Activated CD8-positive, alpha-beta memory T cell treated with anti-CD3 and anti-CD28 coated beads for 48 hours (primary cell): ENCODE results near the gene RGS6.

ENCODE experiments used
- DNase-seq, 3 experiments: peaks; one replicate each; pipeline ENCODE4 v3.0.0-alpha.2; 2020; ENCODE audit warnings: low read depth in 2 of 3, low spot score in 2 of 3

RGS6 gene

DNA sequence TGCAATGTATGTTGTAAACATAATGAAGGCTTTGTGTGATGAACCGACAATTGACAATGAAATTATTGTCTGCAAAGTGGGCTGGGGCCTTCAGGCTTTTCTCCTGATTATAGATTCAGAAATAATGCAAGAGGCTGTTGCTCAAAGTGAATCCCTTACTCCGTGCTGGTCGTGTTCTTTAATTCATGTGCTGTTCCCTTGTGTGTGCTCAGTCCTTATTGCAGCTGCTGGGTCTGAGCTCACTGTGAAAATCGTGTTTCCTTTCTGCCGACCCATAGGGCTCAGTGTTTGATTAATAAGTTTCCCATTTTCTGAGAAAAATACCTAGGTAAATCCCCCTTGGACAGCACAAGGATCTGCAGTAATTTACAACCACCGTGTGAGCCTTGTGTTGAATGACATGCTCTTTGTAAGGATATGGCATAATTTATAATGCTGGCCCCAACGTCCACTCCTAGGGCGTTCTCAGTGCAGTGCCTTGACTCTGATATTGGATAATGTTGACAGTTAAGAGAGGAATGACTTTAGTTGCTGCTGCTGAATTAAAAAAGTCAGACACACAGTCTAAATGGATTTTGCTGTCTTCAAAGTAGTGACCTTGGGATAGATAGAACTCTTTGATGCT lies 81.6 kb downstream of the RGS6 start:
- no peak for DNase-seq

DNA sequence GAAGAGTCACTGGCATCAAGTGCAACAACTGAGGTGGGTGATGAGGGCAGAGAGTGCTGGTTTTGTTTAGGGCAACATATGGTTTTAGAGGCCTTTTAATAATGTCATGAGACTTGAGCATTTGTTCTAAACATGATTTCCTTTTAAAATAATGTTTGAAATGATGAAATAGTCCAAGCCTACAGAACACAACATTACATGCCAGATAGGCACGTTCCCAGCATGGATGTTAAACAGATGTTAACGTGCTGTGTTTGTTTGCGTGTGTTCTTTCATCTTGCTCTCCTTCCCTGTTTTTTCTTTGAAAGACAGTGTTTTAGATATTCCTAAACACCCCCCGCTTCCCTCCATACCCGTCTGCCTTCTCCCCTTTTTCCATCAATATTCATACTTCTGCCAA lies 82.3 kb downstream of the RGS6 start:
- DNase-seq, result no peak

DNA sequence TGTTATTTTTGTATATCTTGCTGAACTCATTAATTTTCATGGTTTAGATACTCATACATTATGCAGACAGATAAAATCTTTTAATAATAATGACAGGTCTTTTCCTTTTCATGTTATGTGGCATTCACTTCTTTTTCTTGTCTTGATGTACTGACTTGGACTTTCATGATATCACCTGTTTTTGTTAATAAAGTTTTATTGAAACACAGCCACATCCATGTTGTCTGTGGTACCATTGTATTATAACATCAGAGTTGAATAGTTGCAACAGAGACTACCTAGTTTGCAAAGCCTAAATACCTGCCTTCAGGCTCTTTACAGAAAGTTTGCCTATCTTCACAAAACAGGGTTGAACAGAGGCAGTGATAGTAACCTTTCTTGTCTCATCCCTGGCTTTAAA lies 85.1 kb downstream of the RGS6 start:
- DNase-seq, result no peak

DNA sequence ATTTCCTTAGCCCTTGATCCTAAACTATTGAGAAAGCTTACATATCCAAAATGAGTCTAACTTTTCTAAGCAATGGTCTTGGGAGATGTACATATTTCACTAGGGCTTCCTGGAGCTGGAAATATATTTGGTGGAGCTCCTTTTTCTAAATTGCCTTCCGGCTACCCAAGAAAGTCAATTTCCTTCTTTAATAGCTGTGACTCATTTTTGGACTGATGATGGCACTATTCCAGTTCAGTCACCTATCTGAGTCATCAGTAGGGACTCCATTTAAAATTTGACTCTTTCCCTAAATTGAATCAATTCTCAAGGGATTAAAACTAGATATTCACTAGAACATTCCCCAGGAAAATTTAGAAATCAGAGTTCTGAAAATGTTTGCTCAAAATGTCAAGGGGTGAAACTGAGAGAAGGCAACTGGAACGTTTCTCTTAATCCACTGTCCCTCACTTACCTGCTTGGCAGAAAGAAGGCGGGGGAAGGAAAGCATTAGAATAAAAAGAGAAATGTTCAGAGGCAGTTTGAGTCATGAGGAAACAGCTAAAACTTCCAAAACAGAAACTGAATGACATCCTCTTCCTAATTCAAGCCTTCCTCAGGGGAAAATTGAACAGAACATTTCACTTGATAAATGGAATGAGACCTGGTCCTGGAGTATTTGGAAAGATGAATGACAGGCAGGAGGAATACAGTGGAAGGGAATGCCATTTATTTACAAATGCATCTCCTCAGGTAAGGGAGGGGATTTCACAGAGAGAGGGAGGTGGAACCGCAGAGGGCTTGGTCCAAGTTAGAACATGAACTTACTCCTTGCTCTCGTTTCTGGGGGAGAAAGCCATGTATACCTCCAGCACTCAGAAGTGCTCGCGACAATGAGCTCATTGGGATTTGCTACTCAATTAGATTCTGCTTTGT lies 91.2 kb downstream of the RGS6 start:
- DNase-seq, result no peak

DNA sequence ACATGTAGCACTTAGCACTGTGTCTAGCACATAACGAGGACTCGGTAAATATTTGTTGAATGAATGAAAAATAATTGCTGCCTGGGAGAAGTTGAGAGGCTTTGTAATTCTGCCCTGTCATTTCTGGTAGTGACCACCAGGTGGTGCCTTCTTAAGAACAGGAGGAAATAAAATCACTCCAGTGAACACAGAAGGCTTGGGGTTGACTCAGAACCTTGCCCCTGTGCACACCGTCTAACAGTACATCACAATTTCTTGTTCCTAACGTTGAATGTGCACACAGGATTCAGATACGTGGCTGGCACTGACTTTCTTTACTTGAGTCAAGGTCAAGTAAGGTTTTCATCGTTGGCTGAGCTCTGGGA lies 91.8 kb downstream of the RGS6 start:
- DNase-seq, result peak in 1 of 3 experiments; percentile 8

DNA sequence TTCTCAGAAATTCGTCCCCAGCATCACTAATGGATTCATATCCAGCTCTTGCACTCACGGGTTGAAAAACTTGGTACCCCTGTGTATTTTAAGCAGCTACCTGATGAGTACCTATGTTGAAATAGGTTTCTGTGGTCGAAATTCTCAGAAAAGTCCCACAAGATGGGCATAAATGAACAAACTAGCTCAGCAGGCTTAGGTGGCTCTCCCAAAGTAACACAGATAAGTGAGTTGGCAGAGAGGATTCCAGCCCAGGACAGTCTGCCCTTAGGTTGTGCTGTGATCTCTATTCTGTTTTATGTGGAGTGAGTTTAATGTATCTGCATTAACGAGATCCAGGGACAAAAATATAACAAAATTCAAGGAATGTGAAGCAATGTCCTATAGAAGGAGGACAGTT lies 92.3 kb downstream of the RGS6 start:
- no peak for DNase-seq

DNA sequence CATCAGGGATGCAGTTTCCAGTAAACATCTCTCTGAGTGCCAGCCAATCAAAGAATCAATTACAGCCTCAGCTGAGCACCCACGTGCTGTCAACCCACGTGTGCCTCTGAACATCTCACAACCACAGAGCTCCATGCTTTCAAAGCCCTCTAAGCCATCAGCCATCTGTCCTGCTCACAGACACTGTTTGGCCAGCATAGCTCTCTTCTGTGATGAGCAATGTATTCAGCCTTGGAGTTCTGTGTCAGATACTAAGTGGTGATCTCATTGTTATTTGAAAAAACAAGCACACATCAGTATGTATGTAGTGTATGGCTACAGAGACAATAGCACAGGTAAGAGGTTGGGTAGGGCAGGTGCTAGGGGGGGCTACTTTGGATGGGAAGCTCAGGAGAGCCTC lies 94.3 kb downstream of the RGS6 start:
- no peak for DNase-seq

DNA sequence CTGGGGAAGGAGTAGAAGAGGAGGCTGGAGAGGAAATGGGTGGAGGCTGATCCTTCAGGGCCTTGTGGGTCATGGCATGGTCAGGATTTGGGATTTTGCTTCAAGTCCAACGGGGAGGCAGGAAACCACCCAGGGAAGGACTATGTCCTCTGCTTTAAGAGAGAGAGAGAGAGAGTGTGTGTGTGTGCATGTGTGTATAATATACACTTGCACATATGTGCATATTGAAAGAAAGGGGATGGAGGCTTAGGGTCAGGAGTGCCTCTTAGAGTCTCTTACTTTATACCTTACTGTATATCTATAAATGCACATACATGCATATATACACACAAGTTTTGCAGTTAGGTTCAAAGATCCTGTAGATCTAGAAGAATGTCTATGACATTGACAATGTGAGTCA lies 94.8 kb downstream of the RGS6 start:
- no peak for DNase-seq

DNA sequence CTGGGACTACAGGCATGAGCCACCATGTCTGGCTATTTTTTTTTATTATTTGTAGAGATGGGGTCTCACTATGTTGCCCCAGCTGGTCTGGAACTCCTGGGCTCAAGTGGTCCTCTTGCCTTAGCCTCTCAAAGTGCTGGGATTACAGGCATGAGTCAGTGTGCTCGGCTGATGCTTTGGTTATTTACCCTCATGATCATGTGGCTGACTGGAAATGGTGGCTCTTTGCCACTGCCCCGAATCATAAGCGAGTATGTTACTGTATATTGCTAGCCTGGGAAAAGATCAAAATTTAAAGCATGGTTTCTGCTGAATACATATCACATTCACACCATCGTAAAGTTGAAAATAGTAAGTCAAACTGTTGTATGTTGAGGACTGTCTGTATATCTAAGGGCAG lies 101.1 kb downstream of the RGS6 start:
- DNase-seq, result no peak

DNA sequence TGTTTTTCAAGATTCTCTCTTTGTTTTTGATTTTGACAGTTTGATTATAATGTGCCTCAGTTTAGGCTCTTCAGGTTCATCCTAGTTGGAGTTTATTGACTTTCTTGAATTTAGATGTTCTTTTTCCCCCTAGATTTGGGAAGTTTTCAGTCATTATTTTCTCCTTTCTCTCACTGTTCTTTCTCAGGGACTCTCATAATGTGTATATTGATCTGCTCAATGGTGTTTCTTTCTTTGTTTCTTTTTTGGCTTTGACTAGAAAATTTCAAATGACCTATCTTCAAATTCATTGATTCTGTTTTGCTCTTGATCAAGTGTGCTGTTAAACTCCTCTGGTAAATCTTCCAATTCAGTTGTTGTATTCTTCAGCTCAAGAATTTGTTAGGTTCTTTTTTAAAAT lies 108.3 kb downstream of the RGS6 start:
- DNase-seq, result no peak

DNA sequence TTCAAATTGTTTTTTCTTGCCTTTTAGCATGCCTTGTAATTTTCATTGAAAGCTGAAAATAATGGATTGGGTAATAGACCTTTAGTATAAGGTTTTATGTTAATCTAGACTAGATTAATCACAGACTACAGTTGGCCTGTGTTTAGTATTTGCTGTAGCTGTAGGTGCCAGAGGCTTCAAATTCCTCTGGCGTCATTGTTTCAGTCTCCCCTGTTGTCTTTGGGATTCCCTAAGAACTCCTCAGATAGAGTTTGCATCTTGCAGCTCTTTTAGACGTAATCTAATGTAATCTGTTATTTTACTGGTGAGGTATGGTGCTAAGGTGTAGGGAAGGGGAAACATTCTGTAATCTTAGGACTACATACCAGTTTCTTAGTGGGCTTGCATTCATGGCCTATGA lies 113.0 kb downstream of the RGS6 start:
- DNase-seq, result no peak

DNA sequence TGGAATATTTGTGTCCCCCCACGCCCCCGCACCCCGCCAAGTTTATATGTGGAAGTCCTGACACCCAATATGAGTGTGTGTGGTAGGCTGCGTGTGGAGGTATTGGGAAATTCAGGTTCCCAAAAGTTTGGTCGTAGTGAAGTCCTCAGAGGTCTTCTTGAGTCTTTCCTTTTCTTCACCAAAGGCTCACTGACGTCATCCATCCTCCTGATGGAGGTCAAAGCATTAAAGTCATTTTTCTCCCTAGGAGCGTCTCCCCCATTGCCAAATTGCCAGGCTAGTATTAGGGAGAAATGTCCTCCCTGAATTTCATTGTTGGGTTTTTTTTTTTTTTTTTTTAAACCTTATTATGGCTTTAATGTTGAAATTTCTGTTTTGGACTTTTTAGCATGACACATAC lies 113.7 kb downstream of the RGS6 start:
- no peak for DNase-seq

DNA sequence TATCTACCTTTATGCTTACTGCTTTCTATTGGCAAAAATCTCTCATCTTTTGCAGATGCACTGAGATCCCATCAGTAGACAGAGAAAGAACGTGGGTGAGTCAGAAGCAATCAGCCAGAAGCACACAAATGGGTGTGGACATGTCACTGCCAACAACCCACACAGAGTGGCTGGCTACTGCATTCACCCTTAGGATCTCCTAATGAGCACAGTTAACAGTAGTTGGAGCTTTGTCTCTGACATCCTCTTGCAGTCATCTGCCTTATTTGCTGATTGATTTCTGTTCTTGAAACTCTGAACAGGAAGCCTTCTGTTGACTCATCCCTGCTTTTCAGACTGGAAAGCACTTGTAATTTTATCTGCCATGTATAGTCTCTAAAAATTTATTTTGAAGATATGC lies 117.2 kb downstream of the RGS6 start:
- peak in 1 of 3 experiments; percentile 3 for DNase-seq

DNA sequence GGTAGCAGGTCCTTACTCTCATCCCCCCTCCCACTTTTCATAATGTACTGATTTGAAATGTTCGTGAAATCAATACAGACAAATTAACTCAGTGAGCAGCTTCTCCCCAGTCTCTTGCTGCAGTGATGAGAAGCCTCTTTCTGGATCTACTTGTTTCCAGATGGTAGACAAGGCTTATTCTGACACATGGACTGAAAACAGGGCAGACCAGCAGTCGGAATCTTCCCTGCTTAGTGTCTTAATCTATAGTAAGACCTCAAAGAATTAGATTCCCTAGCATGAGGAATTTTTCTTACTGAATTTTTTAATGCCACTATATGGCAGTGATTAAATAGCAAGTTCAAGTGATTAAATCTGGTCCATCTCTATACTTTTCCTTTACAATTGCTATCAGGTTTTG lies 120.1 kb downstream of the RGS6 start:
- DNase-seq, result no peak

DNA sequence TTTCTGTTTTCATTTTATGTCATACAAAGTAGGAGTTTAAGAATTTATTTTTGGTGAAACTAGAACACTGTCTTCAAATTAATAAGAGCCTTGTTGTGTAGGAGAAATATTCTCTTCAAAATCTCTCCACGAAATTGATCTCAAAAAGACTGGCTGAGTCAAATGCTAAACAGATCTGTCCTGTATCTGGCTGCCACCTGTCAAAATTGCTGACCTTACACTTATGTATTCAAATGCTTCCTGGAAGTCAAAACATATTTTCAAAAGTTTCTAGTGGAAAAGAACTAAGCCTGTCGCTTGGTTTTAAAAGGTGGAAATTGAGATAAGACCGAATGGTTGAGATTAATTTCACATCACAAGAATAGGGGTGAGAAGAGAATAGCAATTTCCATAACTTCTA lies 121.4 kb downstream of the RGS6 start:
- DNase-seq, result no peak

DNA sequence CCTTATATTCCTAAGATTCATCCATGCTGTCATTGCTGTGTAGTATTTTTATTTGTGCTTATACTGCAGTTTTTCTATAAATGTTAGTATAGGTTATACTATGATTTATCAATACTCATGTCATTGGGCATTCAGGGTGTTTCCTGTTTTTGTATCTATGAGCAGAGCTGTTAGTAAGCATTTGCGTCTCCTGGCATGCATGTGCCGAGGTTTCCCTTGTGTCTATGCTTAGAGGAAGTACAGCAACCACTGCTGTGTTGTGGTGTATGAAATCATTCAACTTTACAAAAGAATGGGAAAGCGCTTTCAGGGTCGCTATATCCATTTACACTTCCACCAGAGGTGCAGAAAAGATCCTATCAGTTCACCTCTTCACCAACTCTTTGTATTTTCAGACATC lies 122.7 kb downstream of the RGS6 start:
- no peak for DNase-seq

DNA sequence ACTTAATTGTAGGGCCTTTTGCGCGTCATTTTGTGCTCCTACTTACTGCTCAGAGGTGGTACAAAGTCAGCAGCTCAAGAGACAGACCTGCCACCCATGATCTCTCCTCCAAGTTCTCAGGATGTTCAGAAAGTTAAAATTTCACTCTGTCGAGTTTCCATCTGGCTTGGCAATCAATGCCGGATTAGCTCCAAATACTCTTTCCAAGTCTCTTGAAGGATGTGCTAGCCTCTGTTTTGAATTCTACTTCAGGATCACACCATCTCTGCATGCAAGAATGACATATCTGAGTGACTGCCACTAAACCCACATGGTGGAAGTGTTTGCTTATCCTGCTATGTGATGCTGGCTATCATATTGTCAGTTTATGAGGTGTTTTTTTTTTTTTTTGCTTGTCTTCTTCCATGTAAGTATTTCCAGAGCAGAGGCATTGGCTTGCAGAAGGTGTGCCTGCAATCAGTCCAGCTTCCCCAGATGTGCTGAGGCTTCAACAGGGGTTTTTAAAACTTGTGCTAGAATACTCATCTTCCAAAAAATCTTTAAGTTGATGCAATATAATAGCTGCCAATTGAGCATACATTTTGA lies 125.6 kb downstream of the RGS6 start:
- DNase-seq, result no peak

DNA sequence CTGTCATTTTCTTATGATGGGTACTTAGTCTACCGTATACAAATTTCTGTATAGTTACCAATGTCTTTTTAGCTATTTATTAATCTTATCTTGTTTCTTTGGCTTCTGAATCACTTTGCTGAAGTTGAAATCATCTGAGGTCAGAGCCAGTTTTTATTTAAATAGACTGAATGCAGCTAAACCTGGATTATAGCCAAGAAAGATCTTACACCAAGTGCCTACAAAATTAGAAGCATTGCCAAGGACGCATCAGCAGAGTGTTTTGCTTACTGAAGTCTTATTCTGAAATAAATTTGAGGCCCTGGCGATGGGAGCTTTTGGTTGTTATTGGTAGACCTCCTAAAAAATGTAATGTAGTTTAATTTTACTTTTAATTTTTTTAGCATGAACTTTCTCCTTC lies 128.2 kb downstream of the RGS6 start:
- DNase-seq, result no peak

DNA sequence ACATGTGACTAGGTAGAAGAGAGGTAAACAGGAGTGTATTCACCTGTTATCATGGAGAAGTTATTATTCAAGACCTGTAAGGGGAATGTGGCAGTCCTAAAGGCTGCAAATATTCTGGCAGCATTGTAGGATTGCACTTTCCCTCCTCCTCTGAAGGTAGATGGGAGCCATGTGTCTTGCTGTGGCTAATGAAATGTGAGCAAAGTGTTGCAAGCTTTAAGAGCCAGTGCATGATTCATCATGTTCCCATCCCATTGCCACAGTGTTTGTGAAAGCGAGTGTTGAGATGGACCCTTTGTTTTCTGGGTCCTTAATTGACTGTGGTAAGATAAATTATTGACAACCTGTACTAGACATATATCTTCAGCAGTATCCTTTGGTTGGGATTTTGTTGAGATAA lies 128.7 kb downstream of the RGS6 start:
- DNase-seq, result no peak

DNA sequence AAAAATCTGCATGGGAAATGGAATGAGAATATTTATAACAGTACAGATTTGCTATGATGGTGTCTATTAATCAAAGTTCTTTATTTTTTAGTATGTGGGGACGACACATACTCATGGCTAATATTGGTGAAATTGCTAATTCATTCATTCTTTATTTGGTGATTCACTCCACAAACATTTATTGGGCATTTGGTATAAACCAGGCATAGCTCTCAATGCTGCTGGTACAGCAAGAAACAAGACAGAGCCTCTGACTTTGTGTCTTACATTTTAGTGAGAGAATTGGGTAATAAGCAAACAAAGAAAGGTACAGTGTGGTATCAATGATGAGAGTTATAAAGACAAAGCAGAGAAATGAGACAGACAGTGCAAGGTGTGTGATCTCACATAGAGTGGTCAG lies 129.5 kb downstream of the RGS6 start:
- DNase-seq, result no peak

DNA sequence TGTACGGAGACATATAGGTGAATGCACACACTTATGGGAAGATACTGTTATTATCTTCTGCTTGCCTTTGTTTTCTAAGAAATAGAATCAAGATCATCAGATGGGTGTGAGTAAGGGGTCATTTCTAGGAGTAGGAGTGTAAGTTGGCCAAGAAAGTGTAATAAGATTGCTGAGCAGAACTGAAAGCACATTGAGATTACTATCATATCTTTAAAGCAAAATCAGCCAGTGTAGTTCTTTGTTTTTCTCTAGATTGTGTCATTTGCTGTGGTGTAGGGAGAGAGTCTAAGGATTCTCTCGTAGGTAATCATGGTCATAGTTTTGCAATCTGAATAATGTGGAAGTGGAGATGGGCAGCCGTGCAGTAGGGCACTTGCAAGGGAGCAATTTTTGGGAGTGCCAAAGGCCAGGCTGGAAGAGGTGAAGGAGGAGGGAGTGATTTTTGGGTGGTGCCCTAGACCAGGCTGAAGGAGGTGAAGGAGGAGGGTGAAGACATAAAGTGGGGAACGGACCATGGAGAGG lies 131.6 kb downstream of the RGS6 start:
- no peak for DNase-seq

DNA sequence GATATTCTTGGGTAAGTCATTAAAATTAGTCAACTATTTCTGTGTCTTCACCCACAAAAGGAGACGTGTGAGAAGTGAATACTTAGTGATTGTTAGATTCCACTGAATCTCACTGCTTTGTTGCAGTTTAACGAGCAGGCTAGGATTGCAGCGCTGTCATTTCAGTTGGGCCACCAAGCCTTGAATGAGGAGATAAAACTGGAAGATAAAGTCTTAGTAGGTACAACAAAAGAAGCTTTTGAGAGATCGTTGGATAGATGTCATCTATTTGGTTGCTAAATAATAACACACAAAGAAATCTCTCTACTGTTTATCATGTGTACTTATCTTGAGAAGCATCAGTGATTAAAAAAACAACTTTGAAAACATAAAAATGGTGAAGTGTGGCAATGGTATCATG lies 132.3 kb downstream of the RGS6 start:
- no peak for DNase-seq
